ENCODE measurements around the gene SNTB2.

SNTB2 gene

GRCh38 chr16:69166221-69166833, 20.6 kb upstream of the SNTB2 start:
- DNase-seq (ENCODE audit: insufficient read length) (no peak), FAIRE-seq (no peak)
- TF ChIP-seq TAF1 (IDR thresholded peaks at IDR 0.05; ENCODE audit: borderline replicate concordance, low read depth, low read length) (no peak), POLR2AphosphoS5 (IDR thresholded peaks at IDR 0.05; ENCODE audit: low read depth, low read length) (no peak), POLR2A (IDR thresholded peaks at IDR 0.05; ENCODE audit: low read depth, low read length) (no peak)

GRCh38 chr16:69166946-69167930, 19.7 kb upstream of the SNTB2 start:
- FAIRE-seq (no peak), DNase-seq (ENCODE audit: insufficient read length) (no peak)
- TF ChIP-seq POLR2A (IDR thresholded peaks at IDR 0.05; ENCODE audit: low read depth, low read length), result no peak
- TF ChIP-seq POLR2AphosphoS5 (IDR thresholded peaks at IDR 0.05; ENCODE audit: low read depth, low read length), result no peak
- TF ChIP-seq TAF1 (IDR thresholded peaks at IDR 0.05; ENCODE audit: borderline replicate concordance, low read depth, low read length), result no peak

- DNase-seq (ENCODE audit: insufficient read length) (no peak), FAIRE-seq (no peak)
These were observed 17.9 kb upstream of the SNTB2 start for GRCh38 chr16:69169051-69169450.

GRCh38 chr16:69169607-69170352, 17.2 kb upstream of the SNTB2 start:
- DNase-seq (ENCODE audit: insufficient read length) (no peak), FAIRE-seq (no peak)
- peak; percentile 30; the same call in 1 of the 2 replicates for TF ChIP-seq POLR2A (IDR thresholded peaks at IDR 0.05; ENCODE audit: low read depth, low read length)
- TF ChIP-seq TAF1 (IDR thresholded peaks at IDR 0.05; ENCODE audit: borderline replicate concordance, low read depth, low read length), result no peak
- TF ChIP-seq POLR2AphosphoS5 (IDR thresholded peaks at IDR 0.05; ENCODE audit: low read depth, low read length), result no peak

More at GRCh38 chr16:69169051-69169450, 17.9 kb upstream of the SNTB2 start:
- no peak for TF ChIP-seq POLR2A (IDR thresholded peaks at IDR 0.05; ENCODE audit: low read depth, low read length)
- no peak for TF ChIP-seq POLR2AphosphoS5 (IDR thresholded peaks at IDR 0.05; ENCODE audit: low read depth, low read length)
- no peak for TF ChIP-seq TAF1 (IDR thresholded peaks at IDR 0.05; ENCODE audit: borderline replicate concordance, low read depth, low read length)

- DNase-seq (ENCODE audit: insufficient read length) (no peak), FAIRE-seq (no peak)
- TF ChIP-seq POLR2A (IDR thresholded peaks at IDR 0.05; ENCODE audit: low read depth, low read length) (no peak), TAF1 (IDR thresholded peaks at IDR 0.05; ENCODE audit: borderline replicate concordance, low read depth, low read length) (no peak), POLR2AphosphoS5 (IDR thresholded peaks at IDR 0.05; ENCODE audit: low read depth, low read length) (no peak)
These were observed 15.5 kb upstream of the SNTB2 start for GRCh38 chr16:69171325-69172084.

- DNase-seq (ENCODE audit: insufficient read length) (no peak), FAIRE-seq (no peak)
- no peak for TF ChIP-seq POLR2A (IDR thresholded peaks at IDR 0.05; ENCODE audit: low read depth, low read length)
- no peak for TF ChIP-seq TAF1 (IDR thresholded peaks at IDR 0.05; ENCODE audit: borderline replicate concordance, low read depth, low read length)
- TF ChIP-seq POLR2AphosphoS5 (IDR thresholded peaks at IDR 0.05; ENCODE audit: low read depth, low read length), result no peak
These were observed 10.7 kb upstream of the SNTB2 start for GRCh38 chr16:69176033-69176800.

GRCh38 chr16:69179328-69180010, 7.5 kb upstream of the SNTB2 start:
- no peak for TF ChIP-seq POLR2AphosphoS5 (IDR thresholded peaks at IDR 0.05; ENCODE audit: low read depth, low read length)
- TF ChIP-seq POLR2A (IDR thresholded peaks at IDR 0.05; ENCODE audit: low read depth, low read length), result no peak
- no peak for TF ChIP-seq TAF1 (IDR thresholded peaks at IDR 0.05; ENCODE audit: borderline replicate concordance, low read depth, low read length)
- DNase-seq (ENCODE audit: insufficient read length), result no peak
- no peak for FAIRE-seq

GRCh38 chr16:69180011-69180338, 7.0 kb upstream of the SNTB2 start:
- no peak for DNase-seq (ENCODE audit: insufficient read length)
- TF ChIP-seq TAF1 (IDR thresholded peaks at IDR 0.05; ENCODE audit: borderline replicate concordance, low read depth, low read length) (no peak), POLR2A (IDR thresholded peaks at IDR 0.05; ENCODE audit: low read depth, low read length) (no peak), POLR2AphosphoS5 (IDR thresholded peaks at IDR 0.05; ENCODE audit: low read depth, low read length) (no peak)
- FAIRE-seq, result no peak

- DNase-seq (ENCODE audit: insufficient read length) (no peak), FAIRE-seq (no peak)
- TF ChIP-seq POLR2AphosphoS5 (IDR thresholded peaks at IDR 0.05; ENCODE audit: low read depth, low read length), result no peak
- TF ChIP-seq TAF1 (IDR thresholded peaks at IDR 0.05; ENCODE audit: borderline replicate concordance, low read depth, low read length), result no peak
- TF ChIP-seq POLR2A (IDR thresholded peaks at IDR 0.05; ENCODE audit: low read depth, low read length), result no peak
These were observed 4.1 kb upstream of the SNTB2 start for GRCh38 chr16:69182730-69183416.

All from GM12892 (cell line).